Smooth muscle cell (in vitro differentiated cells): ENCODE data around the gene KRT2. TPM values are rescaled to one million over a fixed set of nuclear protein-coding genes. Genes with fewer than 3 reads are reported as not detected.

ENCODE experiments used
- DNase-seq: peaks from one replicate; lab custom pipeline; 2025; ENCODE audit not compliant: unreplicated experiment; lab: John Stamatoyannopoulos, UW
- H2AFZ ChIP-seq: fragments of 200-600 bp; sonication (generic); 2 replicates; pipeline ENCODE4 v1.6.0; 2016; ENCODE audit warnings: antibody characterized with exemption, low read depth, mild to moderate bottlenecking
- H3F3A ChIP-seq: fragments of 200-600 bp; sonication (generic); 2 replicates; pipeline ENCODE4 v1.6.0; 2017; ENCODE audit warnings: antibody characterized with exemption, low read depth
- H3K27ac ChIP-seq: fragments of 200-600 bp; sonication (generic); 2 replicates; pipeline ENCODE4 v1.5.1; 2016; ENCODE audit warnings: low read depth, mild to moderate bottlenecking
- H3K27me3 ChIP-seq: fragments of 200-600 bp; sonication (generic); 2 replicates; pipeline ENCODE4 v1.6.1; 2016; ENCODE audit warnings: low read depth, mild to moderate bottlenecking
- H3K36me3 ChIP-seq: fragments of 200-600 bp; sonication (generic); 2 replicates; pipeline ENCODE4 v1.5.1; 2016; ENCODE audit warnings: low read depth
- H3K4me1 ChIP-seq: fragments of 200-600 bp; sonication (generic); 2 replicates; pipeline ENCODE4 v1.5.1; 2016; ENCODE audit warnings: low read depth
- H3K4me2 ChIP-seq: fragments of 200-600 bp; sonication (generic); 2 replicates; pipeline ENCODE4 v1.6.0; 2016; ENCODE audit warnings: mild to moderate bottlenecking
- H3K4me3 ChIP-seq: fragments of 200-600 bp; sonication (generic); 2 replicates; pipeline ENCODE4 v1.5.1; 2016; ENCODE audit warnings: mild to moderate bottlenecking
- H3K79me2 ChIP-seq: fragments of 200-600 bp; sonication (generic); 2 replicates; pipeline ENCODE4 v1.6.0; 2016; ENCODE audit warnings: low read depth, mild to moderate bottlenecking
- H3K9ac ChIP-seq: fragments of 200-600 bp; sonication (generic); 2 replicates; pipeline ENCODE4 v1.6.0; 2016; ENCODE audit warnings: low read depth
- H3K9me3 ChIP-seq: fragments of 200-600 bp; sonication (generic); replicated peaks from 2 replicates; pipeline ENCODE4 v1.5.1; 2016; ENCODE audit warnings: low read depth
- H4K20me1 ChIP-seq: fragments of 200-600 bp; sonication (generic); 2 replicates; pipeline ENCODE4 v1.6.0; 2016; ENCODE audit warnings: low read depth
- WGBS: methylation state at CpG from one replicate; pipeline ENCODE4 v1.1.7; 2016; ENCODE audit warnings: low lambda C conversion rate; 5-methylcytosine and 5-hydroxymethylcytosine counted together
- polyA plus RNA-seq: library from polyadenylated mRNA; unstranded; fragments of >200 nt; fragmentation: Nextera tagmentation; extraction: Ambion mirVana; gene quantifications from 2 replicates; pipeline ENCODE4 v1.2.1, GENCODE V29; 2016
- total RNA-seq: library from RNA; depleted of rRNA; stranded (reverse); fragments of >200 nt; gene quantifications from 2 replicates; pipeline ENCODE4 v1.2.3, GENCODE V29; 2014
- TF ChIP-seq, protein P1 (sequence below): fragments of 200-600 bp; sonication (generic); IDR thresholded peaks from 2 replicates; pipeline ENCODE4 v1.5.1; 2017; ENCODE audit warnings: borderline replicate concordance, mild to moderate bottlenecking, antibody characterized with exemption; ENCODE audit not compliant: insufficient read depth, poor library complexity, severe bottlenecking

KRT2 gene
- total and polyA plus RNA-seq, 2 experiments from 2014 or later, result not detected

DNA sequence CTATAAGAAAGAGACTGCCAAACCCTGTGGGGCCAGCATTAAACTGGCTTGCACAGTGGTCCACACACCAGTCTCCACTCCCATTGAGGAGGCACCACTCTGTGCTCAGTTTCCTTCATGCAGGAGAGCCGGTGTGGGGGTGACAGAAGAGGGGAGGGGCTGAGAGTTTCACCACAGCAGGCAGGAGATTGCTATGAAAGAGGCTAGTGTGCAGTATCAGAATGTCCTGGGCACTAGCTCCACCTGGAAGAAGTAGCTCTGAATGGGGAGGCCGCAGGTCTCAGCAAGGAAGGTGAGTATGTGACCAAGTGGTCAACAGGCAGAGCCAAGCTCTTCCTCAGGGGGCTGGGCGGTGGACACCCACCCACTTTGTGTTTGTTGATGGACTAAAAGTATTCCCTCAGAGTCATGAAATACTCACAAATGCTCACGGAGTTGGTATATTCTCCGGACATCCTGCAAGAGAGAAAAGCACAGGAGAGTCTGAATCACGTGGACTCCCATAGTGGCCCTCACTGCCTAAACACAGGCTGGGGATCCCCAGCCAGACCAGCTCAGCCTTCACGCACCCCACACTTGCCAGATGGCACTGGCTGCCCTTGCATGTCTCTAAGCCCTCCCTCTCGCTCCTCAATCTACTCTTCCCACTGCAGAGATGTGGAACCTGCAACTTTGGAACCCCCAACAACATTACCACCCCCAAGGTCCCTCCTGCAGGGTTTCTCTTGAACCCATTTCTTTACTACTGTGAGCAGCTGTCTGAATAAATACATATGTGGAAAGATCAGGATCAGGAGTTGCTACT is 43.0 kb downstream of the KRT2 start:
- Histone ChIP-seq H3K4me1 (no peaks in the 10 kb centered on the region), H2AFZ (no peak overlapping the region), H4K20me1 (no peaks in the 10 kb centered on the region), H3K4me3 (no peak overlapping the region), H3K79me2 (no peaks in the 10 kb centered on the region), H3F3A (no peaks in the 10 kb centered on the region), H3K27ac (no peak overlapping the region), H3K4me2 (no peak overlapping the region), H3K9me3 (no peaks in the 10 kb centered on the region), H3K9ac (no peak overlapping the region), H3K36me3 (no peaks in the 10 kb centered on the region), H3K27me3 (peaks cover 54% of the 10 kb centered on the region)
- TF ChIP-seq, protein P1, sequence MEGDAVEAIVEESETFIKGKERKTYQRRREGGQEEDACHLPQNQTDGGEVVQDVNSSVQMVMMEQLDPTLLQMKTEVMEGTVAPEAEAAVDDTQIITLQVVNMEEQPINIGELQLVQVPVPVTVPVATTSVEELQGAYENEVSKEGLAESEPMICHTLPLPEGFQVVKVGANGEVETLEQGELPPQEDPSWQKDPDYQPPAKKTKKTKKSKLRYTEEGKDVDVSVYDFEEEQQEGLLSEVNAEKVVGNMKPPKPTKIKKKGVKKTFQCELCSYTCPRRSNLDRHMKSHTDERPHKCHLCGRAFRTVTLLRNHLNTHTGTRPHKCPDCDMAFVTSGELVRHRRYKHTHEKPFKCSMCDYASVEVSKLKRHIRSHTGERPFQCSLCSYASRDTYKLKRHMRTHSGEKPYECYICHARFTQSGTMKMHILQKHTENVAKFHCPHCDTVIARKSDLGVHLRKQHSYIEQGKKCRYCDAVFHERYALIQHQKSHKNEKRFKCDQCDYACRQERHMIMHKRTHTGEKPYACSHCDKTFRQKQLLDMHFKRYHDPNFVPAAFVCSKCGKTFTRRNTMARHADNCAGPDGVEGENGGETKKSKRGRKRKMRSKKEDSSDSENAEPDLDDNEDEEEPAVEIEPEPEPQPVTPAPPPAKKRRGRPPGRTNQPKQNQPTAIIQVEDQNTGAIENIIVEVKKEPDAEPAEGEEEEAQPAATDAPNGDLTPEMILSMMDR, result no peak
- no peak for DNase-seq
- 93% methylated on average over 8 of the region's 8 CpGs for WGBS

- Histone ChIP-seq H2AFZ (no peak overlapping the region), H3K9ac (no peak overlapping the region), H4K20me1 (no peaks in the 10 kb centered on the region), H3K79me2 (no peaks in the 10 kb centered on the region), H3K4me3 (no peak overlapping the region), H3K36me3 (no peaks in the 10 kb centered on the region), H3K4me2 (no peak overlapping the region), H3F3A (no peaks in the 10 kb centered on the region), H3K27ac (no peak overlapping the region), H3K4me1 (no peaks in the 10 kb centered on the region), H3K27me3 (peaks cover 54% of the 10 kb centered on the region), H3K9me3 (no peaks in the 10 kb centered on the region)
- TF ChIP-seq, protein P1, result no peak
- DNase-seq, result no peak
- 82% methylated on average over 6 of the region's 6 CpGs for WGBS
These were observed 43.9 kb downstream of the KRT2 start for GRCh38 chr12:52608161-52608560.

DNA sequence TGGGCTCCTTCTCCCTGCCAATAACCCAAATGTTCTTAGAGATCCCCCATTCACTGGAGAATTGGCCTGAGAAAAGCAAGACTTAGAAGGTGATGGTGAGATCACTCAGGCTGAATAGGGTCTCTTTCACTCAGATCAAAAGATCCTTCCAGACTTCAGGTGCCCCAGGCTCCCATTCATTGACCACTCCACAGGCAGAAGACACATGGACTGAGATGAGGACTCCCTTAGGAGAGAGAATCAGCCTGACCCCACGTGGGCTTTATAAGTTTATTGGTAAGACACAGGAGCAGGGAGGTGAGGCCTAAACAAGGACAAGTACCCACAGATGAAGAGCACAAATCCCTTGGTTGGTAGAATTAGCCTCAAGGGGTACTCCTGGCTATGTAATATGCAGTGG is 44.7 kb downstream of the KRT2 start:
- Histone ChIP-seq H3K27ac (no peak overlapping the region), H3K36me3 (no peaks in the 10 kb centered on the region), H3K4me2 (no peak overlapping the region), H3K4me3 (no peak overlapping the region), H3K79me2 (no peaks in the 10 kb centered on the region), H3F3A (no peaks in the 10 kb centered on the region), H3K9ac (no peak overlapping the region), H3K9me3 (no peaks in the 10 kb centered on the region), H3K27me3 (peaks cover 55% of the 10 kb centered on the region), H4K20me1 (no peaks in the 10 kb centered on the region), H3K4me1 (no peaks in the 10 kb centered on the region), H2AFZ (no peak overlapping the region)
- TF ChIP-seq, protein P1, result no peak
- 56% methylated on average over 1 of the region's 1 CpG for WGBS
- no peak for DNase-seq
